Endothelial cell of umbilical vein (primary cell): Measurements from ENCODE around the gene MELTF. TPM values are rescaled to one million over a fixed set of nuclear protein-coding genes. Genes with fewer than 3 reads are reported as not detected.

Experiments
- BruUV-seq: library from RNA; stranded (reverse); fragments of 400-500 nt; replicated peaks from 2 replicates; lab custom pipeline; 2021; lab: Mats Ljungman, UMichigan
- CTCF ChIA-PET: fragments of 300-600, 350-600 bp; sonication (Branson Sonifier 250); formaldehyde crosslinking; loops from one replicate; lab custom pipeline; 2021; ENCODE audit warnings: antibody characterized with exemption, inconsistent platforms; lab: Charles Lee
- POLR2A ChIA-PET: fragments of 300-600, 350-600 bp; sonication (Branson Sonifier 250); formaldehyde crosslinking; loops from one replicate; lab custom pipeline; 2021; ENCODE audit warnings: antibody characterized with exemption, inconsistent platforms; lab: Charles Lee
- DNase-seq: peaks from one replicate; pipeline ENCODE4 v3.0.0-alpha.2; 2011; ENCODE audit warnings: low read depth, low spot score
- FAIRE-seq: peaks from 2 replicates; lab custom pipeline; 2011; peaks lifted over from hg19 to GRCh38; lab: Jason Lieb, UNC
- H2AFZ ChIP-seq: 2 replicates; pipeline ENCODE4 v1.6.0; 2012; ENCODE audit warnings: low read depth, low read length, control low read depth, inconsistent platforms
- H3K27ac ChIP-seq: 2 replicates; pipeline ENCODE4 v1.5.1; 2011; ENCODE audit warnings: low read depth, mild to moderate bottlenecking, control low read depth, low read length, moderate library complexity; ENCODE audit not compliant: insufficient read depth
- H3K27me3 ChIP-seq, 2 experiments: 2 replicates each; pipeline versions ENCODE4 v1.6.0 to v1.6.1; 2011; ENCODE audit warnings: low read length in 2 of 2, mixed read lengths in 1 of 2; ENCODE audit not compliant: control insufficient read depth in 2 of 2, insufficient read depth in 2 of 2
- H3K36me3 ChIP-seq, 2 experiments: 2 replicates in 1 of 2; 3 replicates in 1 of 2; pipeline ENCODE4 v1.5.1; 2011; ENCODE audit warnings: low read length in 2 of 2, mild to moderate bottlenecking in 1 of 2, moderate library complexity in 1 of 2; ENCODE audit not compliant: control insufficient read depth in 2 of 2, insufficient read depth in 2 of 2; ENCODE audit errors: extremely low read depth in 1 of 2
- H3K4me1 ChIP-seq: 3 replicates; pipeline ENCODE4 v1.5.1; 2011; ENCODE audit warnings: mild to moderate bottlenecking, low read length; ENCODE audit not compliant: control insufficient read depth, insufficient read depth; ENCODE audit errors: extremely low read depth
- H3K4me2 ChIP-seq: 2 replicates; pipeline ENCODE4 v1.6.1; 2011; ENCODE audit warnings: low read length, control low read depth, mixed read lengths; ENCODE audit not compliant: insufficient read depth
- H3K4me3 ChIP-seq, 3 experiments: fragments of 200-600 bp in 1 of 3; sonication (generic), shearing (Covaris generic) in 1 of 3; replicated peaks in 1 of 3; 2 replicates each; pipeline ENCODE4 v1.5.1; 2011 to 2016; ENCODE audit warnings: control low read depth in 3 of 3, low read length in 3 of 3, mild to moderate bottlenecking in 2 of 3, inconsistent platforms in 1 of 3, low read depth in 1 of 3, moderate library complexity in 1 of 3; ENCODE audit not compliant: insufficient read depth in 1 of 3
- H3K79me2 ChIP-seq: 2 replicates; pipeline ENCODE4 v1.6.0; 2012; ENCODE audit warnings: low read length, inconsistent platforms; ENCODE audit not compliant: control insufficient read depth, insufficient read depth
- H3K9ac ChIP-seq: replicated peaks from 2 replicates; pipeline ENCODE3; 2011; ENCODE audit warnings: low read length, control low read depth; ENCODE audit not compliant: insufficient read depth; ENCODE audit errors: extremely low read depth
- H3K9me1 ChIP-seq: replicated peaks from 3 replicates; pipeline ENCODE4 v1.6.0; 2011; ENCODE audit warnings: mild to moderate bottlenecking, low read length; ENCODE audit not compliant: control insufficient read depth, insufficient read depth; ENCODE audit errors: extremely low read depth
- H3K9me3 ChIP-seq: replicated peaks from 2 replicates; pipeline ENCODE4 v1.5.1; 2012; ENCODE audit warnings: low read length, inconsistent platforms; ENCODE audit not compliant: control insufficient read depth, insufficient read depth
- H4K20me1 ChIP-seq: replicated peaks from 2 replicates; pipeline ENCODE3; 2011; ENCODE audit warnings: mild to moderate bottlenecking, low read length; ENCODE audit not compliant: control insufficient read depth, insufficient read depth; ENCODE audit errors: extremely low read depth
- EZH2 ChIP-seq: IDR thresholded peaks from 2 replicates; pipeline ENCODE4 v1.6.1; 2012; ENCODE audit warnings: borderline replicate concordance, low read depth, mild to moderate bottlenecking, moderate library complexity, low read length, inconsistent platforms; ENCODE audit not compliant: severe bottlenecking
- FOS ChIP-seq: IDR thresholded peaks from 2 replicates; pipeline ENCODE4 v1.6.1; 2011; ENCODE audit warnings: mild to moderate bottlenecking, low read length, moderate library complexity, borderline replicate concordance; ENCODE audit not compliant: insufficient read depth
- GATA2 ChIP-seq: IDR thresholded peaks from 2 replicates; pipeline ENCODE4 v1.7.0; 2011; ENCODE audit warnings: low read depth, mild to moderate bottlenecking, moderate library complexity, mixed read lengths, low read length; ENCODE audit not compliant: insufficient read length, insufficient read depth
- JUN ChIP-seq: IDR thresholded peaks from 2 replicates; pipeline ENCODE4 v1.6.1; 2011; ENCODE audit warnings: borderline replicate concordance, low read depth; ENCODE audit not compliant: insufficient read length, insufficient read depth
- MYC ChIP-seq: IDR thresholded peaks from one replicate; pipeline ENCODE4 v1.6.1; 2011; ENCODE audit warnings: mild to moderate bottlenecking, low read depth, low read length
- POLR2A ChIP-seq: IDR thresholded peaks from 2 replicates; pipeline ENCODE4 v1.6.1; 2012; ENCODE audit warnings: low read depth, mild to moderate bottlenecking, control low read depth, low read length
- POLR2AphosphoS5 ChIP-seq: IDR thresholded peaks from 2 replicates; pipeline ENCODE4 v1.6.1; 2012; ENCODE audit warnings: low read depth, mild to moderate bottlenecking, control low read depth, low read length, moderate library complexity; ENCODE audit not compliant: insufficient read depth
- dilution Hi-C: fragments of 300-500 bp; cut with MboI; formaldehyde crosslinking; loops from one replicate; pipeline ENCODE4 v1.15.0; 2019; ENCODE audit warnings: low sequenced_read_pairs; ENCODE audit not compliant: extremely low pct_ligation_motif_present
- intact Hi-C: fragments of 100-400 bp; cut with micrococcal nuclease; formaldehyde crosslinking; loops from one replicate; pipeline ENCODE4 v1.10.0; 2022
- polyA plus RNA-seq, 4 experiments: library from polyadenylated mRNA; depleted of rRNA in 3 of 4; stranded (reverse) in 3 of 4; unstranded in 1 of 4; fragments of >200 nt; gene quantifications; 2 replicates each; pipeline versions ENCODE4 v1.2.1 to v1.2.3, GENCODE V29; 2011 to 2012; ENCODE audit warnings: missing spikeins in 1 of 4
- total RNA-seq: library from RNA; stranded (reverse); gene quantifications from 2 replicates; pipeline ENCODE4 v1.2.3, GENCODE V29; 2021
- TF ChIP-seq, protein P1 (sequence below), 2 donors: IDR thresholded peaks; 1 replicate in 1 of 2; 2 replicates in 1 of 2; pipeline ENCODE4 v1.5.1; 2011; ENCODE audit warnings: low read length in 2 of 2, mild to moderate bottlenecking in 2 of 2, moderate library complexity in 2 of 2, control low read depth in 1 of 2, inconsistent platforms in 1 of 2, low read depth in 1 of 2; ENCODE audit not compliant: insufficient read depth in 1 of 2; ENCODE audit errors: extremely low read depth in 1 of 2
- TF ChIP-seq, protein P2 (sequence below): IDR thresholded peaks from 2 replicates; pipeline ENCODE4 v1.6.1; 2011; ENCODE audit not compliant: insufficient read depth, insufficient read length

Gene MELTF
- total and polyA plus RNA-seq, 2 donors (not counting 3 experiments of a cell fraction or from before 2014, with no cell fraction given), result 0.59 to 2.3 TPM

DNA sequence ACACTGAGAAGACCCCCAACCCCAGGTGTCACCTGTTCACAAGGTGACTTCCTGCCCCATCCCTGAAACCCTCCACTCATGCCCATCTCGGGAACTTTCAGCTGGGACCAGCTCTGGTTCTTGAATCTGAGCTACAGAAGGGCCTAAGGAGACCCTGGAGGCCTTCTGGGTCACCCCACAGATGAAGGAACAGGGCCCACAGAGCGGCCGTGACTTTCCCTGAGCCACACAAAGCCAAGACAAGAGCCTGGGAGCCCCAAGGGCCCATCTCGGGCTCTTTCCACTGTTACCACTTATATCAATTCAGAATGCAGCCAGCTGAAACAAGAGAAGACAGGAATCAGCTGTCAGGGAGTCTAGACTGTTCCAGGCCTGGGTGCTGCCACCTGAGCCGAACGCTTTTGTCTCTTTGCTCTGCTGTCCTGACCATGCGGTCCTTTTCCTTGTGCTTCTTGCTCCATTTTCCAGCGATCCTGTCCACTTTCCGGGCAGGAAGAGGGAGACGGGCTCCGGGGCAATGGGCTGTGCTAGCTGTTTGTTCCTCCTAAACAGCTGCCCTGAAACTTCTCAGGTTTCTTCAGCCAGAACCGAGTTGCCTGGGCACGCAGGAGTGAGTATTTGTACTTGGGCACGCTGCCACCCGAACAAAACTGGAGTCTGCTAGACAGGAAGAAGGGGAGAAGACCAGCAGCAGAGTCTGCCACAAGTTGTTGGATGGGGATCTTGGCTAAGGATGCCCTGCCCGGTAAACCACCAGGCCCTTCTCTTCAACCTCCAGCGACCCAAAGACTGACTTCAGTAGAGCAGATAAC lies 33.0 kb downstream of the MELTF start:
- H2AFZ ChIP-seq, result no peak overlapping the region
- FAIRE-seq (no peak), DNase-seq (no peak)
- no peaks in the 10 kb centered on the region for H3K9me3 ChIP-seq
- intact Hi-C loops (no loop called here), dilution Hi-C loops (no loop called here)
- H3K4me3 ChIP-seq, result no peak overlapping the region
- TF ChIP-seq, protein P1, sequence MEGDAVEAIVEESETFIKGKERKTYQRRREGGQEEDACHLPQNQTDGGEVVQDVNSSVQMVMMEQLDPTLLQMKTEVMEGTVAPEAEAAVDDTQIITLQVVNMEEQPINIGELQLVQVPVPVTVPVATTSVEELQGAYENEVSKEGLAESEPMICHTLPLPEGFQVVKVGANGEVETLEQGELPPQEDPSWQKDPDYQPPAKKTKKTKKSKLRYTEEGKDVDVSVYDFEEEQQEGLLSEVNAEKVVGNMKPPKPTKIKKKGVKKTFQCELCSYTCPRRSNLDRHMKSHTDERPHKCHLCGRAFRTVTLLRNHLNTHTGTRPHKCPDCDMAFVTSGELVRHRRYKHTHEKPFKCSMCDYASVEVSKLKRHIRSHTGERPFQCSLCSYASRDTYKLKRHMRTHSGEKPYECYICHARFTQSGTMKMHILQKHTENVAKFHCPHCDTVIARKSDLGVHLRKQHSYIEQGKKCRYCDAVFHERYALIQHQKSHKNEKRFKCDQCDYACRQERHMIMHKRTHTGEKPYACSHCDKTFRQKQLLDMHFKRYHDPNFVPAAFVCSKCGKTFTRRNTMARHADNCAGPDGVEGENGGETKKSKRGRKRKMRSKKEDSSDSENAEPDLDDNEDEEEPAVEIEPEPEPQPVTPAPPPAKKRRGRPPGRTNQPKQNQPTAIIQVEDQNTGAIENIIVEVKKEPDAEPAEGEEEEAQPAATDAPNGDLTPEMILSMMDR (IDR thresholded peaks at IDR 0.05; ENCODE audit: extremely low read depth in 1 of 2, insufficient read depth in 1 of 2, low read depth in 1 of 2, low read length in 2 of 2), result no peak
- TF ChIP-seq EZH2 (no peak), POLR2A (no peak), JUN (no peak), POLR2AphosphoS5 (no peak), MYC (no peak), GATA2 (no peak), FOS (no peak)
- TF ChIP-seq, protein P2, sequence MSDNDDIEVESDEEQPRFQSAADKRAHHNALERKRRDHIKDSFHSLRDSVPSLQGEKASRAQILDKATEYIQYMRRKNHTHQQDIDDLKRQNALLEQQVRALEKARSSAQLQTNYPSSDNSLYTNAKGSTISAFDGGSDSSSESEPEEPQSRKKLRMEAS, result no peak
- no peaks in the 10 kb centered on the region for H3K36me3 ChIP-seq
- no peak overlapping the region for H3K4me2 ChIP-seq
- no peaks in the 10 kb centered on the region for H3K27me3 ChIP-seq
- POLR2A ChIA-PET, result no interaction called here
- H3K9me1 ChIP-seq, result no peaks in the 10 kb centered on the region
- CTCF ChIA-PET, result interaction anchor here (1.5 kb wide), 1 partner anchor 572 kb away, joined by 4 read pairs; no protein-coding TSS in a partner anchor
- H3K27ac ChIP-seq, result no peak overlapping the region
- no TSS peak for BruUV-seq
- no peaks in the 10 kb centered on the region for H3K79me2 ChIP-seq
- H4K20me1 ChIP-seq, result no peaks in the 10 kb centered on the region
- H3K9ac ChIP-seq, result no peak overlapping the region
- H3K4me1 ChIP-seq, result no peaks in the 10 kb centered on the region
